H9 (cell line): ENCODE data around the gene IL20RA. TPM values are rescaled to one million over a fixed set of nuclear protein-coding genes. Genes with fewer than 3 reads are reported as not detected.

Experiments used
- DNase-seq: peaks from one replicate; pipeline ENCODE4 v3.0.0-alpha.2; 2017
- H2AFZ ChIP-seq: one replicate; pipeline ENCODE4 v1.6.1; 2013; ENCODE audit warnings: mild to moderate bottlenecking, low read length, control low read depth, moderate library complexity
- H2AK5ac ChIP-seq: 2 replicates; pipeline ENCODE4 v1.6.1; 2013; ENCODE audit warnings: low read length, control low read depth, mixed read lengths; ENCODE audit not compliant: insufficient read length
- H2BK120ac ChIP-seq: one replicate; pipeline ENCODE4 v1.6.1; 2013; ENCODE audit warnings: low read depth, mild to moderate bottlenecking, low read length, control low read depth, inconsistent platforms; ENCODE audit not compliant: poor library complexity, severe bottlenecking
- H2BK12ac ChIP-seq: 2 replicates; pipeline ENCODE4 v1.6.1; 2013; ENCODE audit warnings: low read length, control low read depth, mixed read lengths, low read depth; ENCODE audit not compliant: insufficient read length
- H2BK15ac ChIP-seq: 2 replicates; pipeline ENCODE4 v1.6.1; 2013; ENCODE audit warnings: low read depth, low read length, control low read depth
- H2BK20ac ChIP-seq: one replicate; pipeline ENCODE4 v1.6.1; 2013; ENCODE audit warnings: low read depth, mild to moderate bottlenecking, low read length, control low read depth, inconsistent platforms; ENCODE audit not compliant: poor library complexity, severe bottlenecking
- H2BK5ac ChIP-seq: 2 replicates; pipeline ENCODE4 v1.6.1; 2013; ENCODE audit warnings: low read length, control low read depth, mixed read lengths; ENCODE audit not compliant: insufficient read length
- H3K14ac ChIP-seq: 2 replicates; pipeline ENCODE4 v1.6.1; 2013; ENCODE audit warnings: low read length, control low read depth; ENCODE audit not compliant: insufficient read depth
- H3K18ac ChIP-seq: 2 replicates; pipeline ENCODE4 v1.6.1; 2013; ENCODE audit warnings: low read depth, mild to moderate bottlenecking, mixed read lengths, low read length, control low read depth; ENCODE audit not compliant: insufficient read length
- H3K23ac ChIP-seq: 2 replicates; pipeline ENCODE4 v1.6.1; 2013; ENCODE audit warnings: low read length, control low read depth, mixed read lengths, low read depth; ENCODE audit not compliant: insufficient read length
- H3K23me2 ChIP-seq: 2 replicates; pipeline ENCODE4 v1.6.1; 2013; ENCODE audit warnings: low read depth, mild to moderate bottlenecking, mixed read lengths, low read length, control low read depth; ENCODE audit not compliant: insufficient read length, poor library complexity, severe bottlenecking
- H3K27ac ChIP-seq: 2 replicates; pipeline ENCODE4 v1.5.1; 2013; ENCODE audit warnings: low read length, control low read depth, mixed read lengths, low read depth; ENCODE audit not compliant: insufficient read length
- H3K27me3 ChIP-seq: 2 replicates; pipeline ENCODE4 v1.6.1; 2013; ENCODE audit warnings: low read length, control low read depth, inconsistent platforms; ENCODE audit not compliant: insufficient read depth
- H3K4ac ChIP-seq: 2 replicates; pipeline ENCODE4 v1.6.1; 2013; ENCODE audit warnings: low read depth, mild to moderate bottlenecking, control low read depth, inconsistent platforms, low read length, moderate library complexity
- H3K4me1 ChIP-seq: 2 replicates; pipeline ENCODE4 v1.6.1; 2013; ENCODE audit warnings: low read length, control low read depth, inconsistent platforms; ENCODE audit not compliant: insufficient read depth
- H3K4me2 ChIP-seq: 2 replicates; pipeline ENCODE4 v1.6.1; 2013; ENCODE audit warnings: low read length, control low read depth, mixed read lengths; ENCODE audit not compliant: insufficient read length, insufficient read depth
- H3K56ac ChIP-seq: 2 replicates; pipeline ENCODE4 v1.6.1; 2013; ENCODE audit warnings: low read depth, mild to moderate bottlenecking, mixed read lengths, low read length, control low read depth; ENCODE audit not compliant: insufficient read length
- H3K79me1 ChIP-seq: 2 replicates; pipeline ENCODE4 v1.6.1; 2013; ENCODE audit warnings: low read depth, mild to moderate bottlenecking, moderate library complexity, low read length, control low read depth, inconsistent platforms; ENCODE audit not compliant: insufficient read depth, poor library complexity, severe bottlenecking
- H3K79me2 ChIP-seq: 2 replicates; pipeline ENCODE4 v1.6.1; 2013; ENCODE audit warnings: low read length, control low read depth, inconsistent platforms; ENCODE audit not compliant: insufficient read depth
- H3K9ac ChIP-seq: 2 replicates; pipeline ENCODE4 v1.6.1; 2013; ENCODE audit warnings: low read length, control low read depth, mixed read lengths; ENCODE audit not compliant: insufficient read length; ENCODE audit errors: extremely low read depth
- H3K9me3 ChIP-seq: one replicate; pipeline ENCODE4 v1.6.1; 2013; ENCODE audit warnings: low read depth, low read length, inconsistent platforms; ENCODE audit not compliant: control insufficient read depth
- H3T11ph ChIP-seq: one replicate; pipeline ENCODE4 v1.6.1; 2013; ENCODE audit warnings: mild to moderate bottlenecking, low read length, control low read depth, inconsistent platforms
- H4K20me1 ChIP-seq: one replicate; pipeline ENCODE4 v1.6.1; 2013; ENCODE audit not compliant: control insufficient read depth, insufficient read length, insufficient read depth
- H4K5ac ChIP-seq: 2 replicates; pipeline ENCODE4 v1.6.1; 2013; ENCODE audit warnings: low read depth, mild to moderate bottlenecking, mixed read lengths, low read length, control low read depth; ENCODE audit not compliant: insufficient read length
- H4K8ac ChIP-seq: replicated peaks from 2 replicates; pipeline ENCODE4 v1.6.1; 2013; ENCODE audit warnings: low read length, control low read depth, mixed read lengths, low read depth; ENCODE audit not compliant: insufficient read length
- H4K91ac ChIP-seq: 2 replicates; pipeline ENCODE4 v1.6.1; 2013; ENCODE audit warnings: low read depth, mild to moderate bottlenecking, moderate library complexity, mixed read lengths, low read length, control low read depth; ENCODE audit not compliant: insufficient read length
- H3K27ac Mint-ChIP-seq, 3 experiments: 2 replicates in 2 of 3; 3 replicates in 1 of 3; pipeline ENCODE4 v1.8.0; 2020 to 2021; ENCODE audit warnings: mixed read lengths in 3 of 3, mild to moderate bottlenecking in 1 of 3, moderate library complexity in 1 of 3
- H3K27me3 Mint-ChIP-seq: 2 replicates; pipeline ENCODE4 v1.8.0; 2021; ENCODE audit warnings: low read depth, mild to moderate bottlenecking, moderate library complexity, mixed read lengths
- H3K36me3 Mint-ChIP-seq, 3 experiments: 2 replicates in 2 of 3; 3 replicates in 1 of 3; pipeline ENCODE4 v1.8.0; 2020 to 2021; ENCODE audit warnings: low read depth in 3 of 3, mixed read lengths in 3 of 3; ENCODE audit not compliant: insufficient read depth in 1 of 3
- H3K4me1 Mint-ChIP-seq, 2 experiments: 2 replicates each; pipeline ENCODE4 v1.8.0; 2020; ENCODE audit warnings: mixed read lengths in 2 of 2
- H3K4me3 Mint-ChIP-seq, 2 experiments: 2 replicates in 1 of 2; 3 replicates in 1 of 2; pipeline ENCODE4 v1.8.0; 2020 to 2021; ENCODE audit warnings: mild to moderate bottlenecking in 2 of 2, mixed read lengths in 2 of 2, moderate library complexity in 1 of 2
- H3K9me3 Mint-ChIP-seq, 2 experiments: 2 replicates in 1 of 2; 3 replicates in 1 of 2; pipeline ENCODE4 v1.8.0; 2020; ENCODE audit warnings: mild to moderate bottlenecking in 2 of 2, mixed read lengths in 2 of 2, moderate library complexity in 1 of 2
- WGBS: extraction: QIAGEN DNeasy Blood & Tissue Kit; methylation state at CpG from one replicate; pipeline ENCODE4 v1.1.7; 2013; ENCODE audit warnings: missing lambda C conversion rate, low lambda C conversion rate, mixed read lengths; ENCODE audit not compliant: insufficient read length; ENCODE audit errors: extremely low coverage; 5-methylcytosine and 5-hydroxymethylcytosine counted together
- total RNA-seq: library from RNA; stranded (reverse); gene quantifications from 2 replicates; pipeline ENCODE4 v1.2.1, GENCODE V29; 2021
- TF ChIP-seq, protein P1 (sequence below): fragments of 200-600 bp; sonication (generic); conservative IDR thresholded peaks from 3 replicates; pipeline ENCODE4 v1.8.0; 2021; ENCODE audit warnings: antibody characterized with exemption, mild to moderate bottlenecking

IL20RA gene
- total RNA-seq, 1 experiment from 2014 or later: 0.74 TPM

DNA sequence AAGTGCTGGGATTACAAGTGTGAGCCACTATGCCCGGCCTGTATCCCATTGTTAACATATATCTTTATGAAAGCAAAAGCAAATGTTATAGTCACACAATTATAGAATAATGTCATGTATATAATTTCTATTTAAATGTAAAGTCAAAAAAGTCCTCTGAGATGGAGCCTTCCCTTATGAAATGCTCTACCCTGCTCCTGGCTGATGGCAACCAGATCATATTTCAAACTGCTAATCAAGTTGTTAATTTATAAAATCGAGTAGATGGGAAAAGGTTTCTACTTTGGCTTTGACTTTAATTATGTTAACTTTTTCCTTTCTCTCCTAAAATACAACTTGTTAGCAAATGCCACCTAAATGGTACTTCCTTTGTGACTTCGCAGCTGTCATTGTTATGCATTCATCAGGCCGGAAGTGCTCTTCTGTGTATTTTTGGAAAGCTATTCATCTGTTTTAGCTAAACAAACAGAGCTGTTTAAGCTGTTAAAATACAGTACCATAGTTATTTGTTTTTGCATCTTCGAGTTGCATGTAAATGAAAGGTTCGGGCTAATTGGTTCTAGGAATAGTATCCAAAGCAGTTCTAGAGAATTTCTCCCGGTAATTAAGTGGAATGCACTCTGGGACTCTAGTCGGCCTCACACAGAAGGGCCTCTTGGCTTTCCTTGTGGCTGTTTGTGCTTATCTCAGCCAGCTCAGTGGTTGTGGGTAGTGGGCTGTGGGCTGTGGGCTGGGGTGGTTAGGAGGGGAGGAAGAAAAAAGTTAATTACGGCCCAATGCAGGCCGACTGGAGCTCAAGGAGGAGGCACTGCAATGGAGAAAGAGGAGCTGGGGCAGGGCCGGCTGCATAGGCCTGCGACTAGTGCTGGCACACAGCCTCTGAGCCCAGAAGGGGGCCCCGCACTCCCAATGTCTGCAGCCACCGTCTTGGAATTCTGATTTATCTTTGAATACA lies 87.9 kb downstream of the IL20RA start:
- Mint-ChIP-seq H3K27me3 (peaks cover 8% of the 10 kb centered on the region; the same call in 1 of the 2 replicates), H3K27ac (peak overlapping the region; percentile 94 to 100 (median 98)), H3K4me3 (peak overlapping the region in 1 of 2 experiments; percentile 54; a peak in 2 of 5 replicates), H3K4me1 (peaks cover 54% of the 10 kb centered on the region in 2 experiments), H3K36me3 (no peaks in the 10 kb centered on the region), H3K9me3 (no peaks in the 10 kb centered on the region)
- peak overlapping the region; percentile 5 for H2AK5ac ChIP-seq
- H3K9ac ChIP-seq: peak overlapping the region; percentile 25
- WGBS: no CpG with 5 or more reads among the region's 14 CpGs
- H2BK20ac ChIP-seq: no peak overlapping the region
- H2BK15ac ChIP-seq: no peak overlapping the region
- H3K27me3 ChIP-seq: no peaks in the 10 kb centered on the region
- H3K4me1 ChIP-seq: peaks cover 14% of the 10 kb centered on the region
- peak; percentile 83 for DNase-seq
- H3K4me2 ChIP-seq: peak overlapping the region; percentile 8
- TF ChIP-seq, protein P1, sequence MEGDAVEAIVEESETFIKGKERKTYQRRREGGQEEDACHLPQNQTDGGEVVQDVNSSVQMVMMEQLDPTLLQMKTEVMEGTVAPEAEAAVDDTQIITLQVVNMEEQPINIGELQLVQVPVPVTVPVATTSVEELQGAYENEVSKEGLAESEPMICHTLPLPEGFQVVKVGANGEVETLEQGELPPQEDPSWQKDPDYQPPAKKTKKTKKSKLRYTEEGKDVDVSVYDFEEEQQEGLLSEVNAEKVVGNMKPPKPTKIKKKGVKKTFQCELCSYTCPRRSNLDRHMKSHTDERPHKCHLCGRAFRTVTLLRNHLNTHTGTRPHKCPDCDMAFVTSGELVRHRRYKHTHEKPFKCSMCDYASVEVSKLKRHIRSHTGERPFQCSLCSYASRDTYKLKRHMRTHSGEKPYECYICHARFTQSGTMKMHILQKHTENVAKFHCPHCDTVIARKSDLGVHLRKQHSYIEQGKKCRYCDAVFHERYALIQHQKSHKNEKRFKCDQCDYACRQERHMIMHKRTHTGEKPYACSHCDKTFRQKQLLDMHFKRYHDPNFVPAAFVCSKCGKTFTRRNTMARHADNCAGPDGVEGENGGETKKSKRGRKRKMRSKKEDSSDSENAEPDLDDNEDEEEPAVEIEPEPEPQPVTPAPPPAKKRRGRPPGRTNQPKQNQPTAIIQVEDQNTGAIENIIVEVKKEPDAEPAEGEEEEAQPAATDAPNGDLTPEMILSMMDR: peak; percentile 50
- H4K20me1 ChIP-seq: no peaks in the 10 kb centered on the region
- H3K14ac ChIP-seq: no peak overlapping the region; the same call in 1 of the 2 replicates
- H3K23me2 ChIP-seq: no peaks in the 10 kb centered on the region
- no peaks in the 10 kb centered on the region for H3K79me2 ChIP-seq
- H3K79me1 ChIP-seq: no peaks in the 10 kb centered on the region
- H2BK120ac ChIP-seq: peak overlapping the region; percentile 10
- peak overlapping the region; percentile 24 for H2BK12ac ChIP-seq
- H4K8ac ChIP-seq: no peak overlapping the region
- no peak overlapping the region for H4K5ac ChIP-seq
- H3K27ac ChIP-seq: peak overlapping the region; percentile 94
- H3K23ac ChIP-seq: no peak overlapping the region
- H2AFZ ChIP-seq: no peak overlapping the region
- no peaks in the 10 kb centered on the region for H3K9me3 ChIP-seq
- H2BK5ac ChIP-seq: no peak overlapping the region
- H3K56ac ChIP-seq: no peak overlapping the region
- H4K91ac ChIP-seq: no peak overlapping the region
- no peak overlapping the region for H3K4ac ChIP-seq
- H3K18ac ChIP-seq: peak overlapping the region; percentile 83
- H3T11ph ChIP-seq: no peak overlapping the region
